HG02840 (cell line): ENCODE measurements around the gene SMAD6.
"Not testable (repeated sequence)": the region's sequence is repeated elsewhere in the genome, so short reads cannot be mapped to it uniquely, and the experiment has no call there.

Source experiments
- ATAC-seq: cut with Tn5 transposase; IDR thresholded peaks from one replicate; pipeline ENCODE4 v1.9.1; 2021; ENCODE audit warnings: mild to moderate bottlenecking, moderate library complexity, moderate number of reproducible peaks; ENCODE audit not compliant: unreplicated experiment, low FRiP score

Gene SMAD6

GRCh38 chr15:66674756-66675155 lies 27.3 kb upstream of the SMAD6 start:
- no peak for ATAC-seq

- ATAC-seq = no peak
These were observed 26.6 kb upstream of the SMAD6 start for GRCh38 chr15:66675446-66675845.

GRCh38 chr15:66677336-66677735 lies 24.7 kb upstream of the SMAD6 start:
- ATAC-seq = no peak

- ATAC-seq = no peak
These were observed 22.9 kb upstream of the SMAD6 start for GRCh38 chr15:66679061-66679656.

- no peak for ATAC-seq
These were observed 22.4 kb upstream of the SMAD6 start for GRCh38 chr15:66679657-66680108.

GRCh38 chr15:66680502-66680901 lies 21.5 kb upstream of the SMAD6 start:
- no peak for ATAC-seq

- no peak for ATAC-seq
These were observed 20.6 kb upstream of the SMAD6 start for GRCh38 chr15:66681395-66681794.

- no peak for ATAC-seq
These were observed 19.8 kb upstream of the SMAD6 start for GRCh38 chr15:66682246-66682645.

- no peak for ATAC-seq
These were observed 19.2 kb upstream of the SMAD6 start for GRCh38 chr15:66682865-66683264.

- ATAC-seq = no peak
These were observed 17.8 kb upstream of the SMAD6 start for GRCh38 chr15:66684136-66684681.

- ATAC-seq = no peak
These were observed 16.3 kb upstream of the SMAD6 start for GRCh38 chr15:66685638-66686150.

GRCh38 chr15:66690912-66691311 lies 11.1 kb upstream of the SMAD6 start:
- ATAC-seq = not testable (repeated sequence)

- ATAC-seq = no peak
These were observed 10.3 kb upstream of the SMAD6 start for GRCh38 chr15:66691727-66692126.

GRCh38 chr15:66692391-66692790 lies 9.6 kb upstream of the SMAD6 start:
- ATAC-seq = no peak

GRCh38 chr15:66692808-66693596 lies 9.0 kb upstream of the SMAD6 start:
- no peak for ATAC-seq

- no peak for ATAC-seq
These were observed 5.3 kb upstream of the SMAD6 start for GRCh38 chr15:66696770-66697169.

- no peak for ATAC-seq
These were observed 3.6 kb upstream of the SMAD6 start for GRCh38 chr15:66698318-66698961.

- ATAC-seq = no peak
These were observed 3.1 kb upstream of the SMAD6 start for GRCh38 chr15:66698971-66699370.

GRCh38 chr15:66700412-66700801 lies 1.6 kb upstream of the SMAD6 start:
- no peak for ATAC-seq

GRCh38 chr15:66700802-66701421 lies 1.1 kb upstream of the SMAD6 start:
- peak; percentile 51 for ATAC-seq
